ENCODE results near the gene MARCHF3.

DNA sequence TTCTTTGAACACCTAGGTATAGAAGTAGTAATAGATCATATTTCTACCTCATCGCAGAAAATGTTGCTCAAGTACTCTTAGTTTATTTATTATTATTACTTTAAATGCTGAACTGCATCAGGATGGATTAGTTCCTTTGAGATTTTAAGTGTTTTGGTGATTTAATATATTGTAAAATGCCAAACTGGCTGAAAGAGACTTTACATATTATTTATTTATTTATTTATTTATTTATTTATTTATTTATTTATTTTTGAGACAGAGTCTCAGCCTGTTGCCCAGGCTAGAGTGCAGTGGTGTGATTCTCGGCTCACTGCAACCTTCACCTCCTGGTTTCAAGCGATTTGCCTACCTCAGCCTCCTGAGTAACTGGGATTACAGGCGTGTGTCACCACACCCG, 211.1 kb downstream of the MARCHF3 start:
- TF ChIP-seq, protein P1, sequence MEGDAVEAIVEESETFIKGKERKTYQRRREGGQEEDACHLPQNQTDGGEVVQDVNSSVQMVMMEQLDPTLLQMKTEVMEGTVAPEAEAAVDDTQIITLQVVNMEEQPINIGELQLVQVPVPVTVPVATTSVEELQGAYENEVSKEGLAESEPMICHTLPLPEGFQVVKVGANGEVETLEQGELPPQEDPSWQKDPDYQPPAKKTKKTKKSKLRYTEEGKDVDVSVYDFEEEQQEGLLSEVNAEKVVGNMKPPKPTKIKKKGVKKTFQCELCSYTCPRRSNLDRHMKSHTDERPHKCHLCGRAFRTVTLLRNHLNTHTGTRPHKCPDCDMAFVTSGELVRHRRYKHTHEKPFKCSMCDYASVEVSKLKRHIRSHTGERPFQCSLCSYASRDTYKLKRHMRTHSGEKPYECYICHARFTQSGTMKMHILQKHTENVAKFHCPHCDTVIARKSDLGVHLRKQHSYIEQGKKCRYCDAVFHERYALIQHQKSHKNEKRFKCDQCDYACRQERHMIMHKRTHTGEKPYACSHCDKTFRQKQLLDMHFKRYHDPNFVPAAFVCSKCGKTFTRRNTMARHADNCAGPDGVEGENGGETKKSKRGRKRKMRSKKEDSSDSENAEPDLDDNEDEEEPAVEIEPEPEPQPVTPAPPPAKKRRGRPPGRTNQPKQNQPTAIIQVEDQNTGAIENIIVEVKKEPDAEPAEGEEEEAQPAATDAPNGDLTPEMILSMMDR (IDR thresholded peaks at IDR 0.05; ENCODE audit: insufficient read depth, low read depth, low read length) = no peak
- no peak for TF ChIP-seq EZH2 (IDR thresholded peaks at IDR 0.05; ENCODE audit: insufficient read depth, low read length)
